Measurements from ENCODE around the gene SOX2.
"Not testable (repeated sequence)": the region's sequence is repeated elsewhere in the genome, so short reads cannot be mapped to it uniquely, and the experiment has no call there.

The SOX2 gene

GRCh38 chr3:181764033-181764432, 52.3 kb downstream of the SOX2 start:
- not testable (repeated sequence) for DNase-seq

Data from KG1 (cell line).